ENCODE results near the gene VAT1L.

Gene VAT1L

GRCh38 chr16:77993111-77993985 lies 205.0 kb downstream of the VAT1L start:
- DNase-seq (ENCODE audit: low read depth), result no peak

- DNase-seq (ENCODE audit: low read depth), result no peak
These were observed 207.6 kb downstream of the VAT1L start for GRCh38 chr16:77995843-77996455.

GRCh38 chr16:77998350-77999023 lies 210.1 kb downstream of the VAT1L start:
- no peak for DNase-seq (ENCODE audit: low read depth)

GRCh38 chr16:78001451-78002025 lies 213.2 kb downstream of the VAT1L start:
- no peak for DNase-seq (ENCODE audit: low read depth)

- peak; percentile 79 for DNase-seq (ENCODE audit: low read depth)
These were observed 214.7 kb downstream of the VAT1L start for GRCh38 chr16:78002915-78003538.

- DNase-seq (ENCODE audit: low read depth), result no peak
These were observed 216.2 kb downstream of the VAT1L start for GRCh38 chr16:78004517-78004916.

- DNase-seq (ENCODE audit: low read depth), result no peak
These were observed 217.5 kb downstream of the VAT1L start for GRCh38 chr16:78005881-78006280.

GRCh38 chr16:78007121-78007520 lies 218.8 kb downstream of the VAT1L start:
- DNase-seq (ENCODE audit: low read depth), result no peak

- no peak for DNase-seq (ENCODE audit: low read depth)
These were observed 234.1 kb downstream of the VAT1L start, which contains the start of gene CLEC3A for GRCh38 chr16:78022347-78023060. CLEC3A (plus strand) TSS chr16:78022548; CDS start chr16:78022627, 79 bp downstream.

- DNase-seq (ENCODE audit: low read depth), result no peak
These were observed 235.8 kb downstream of the VAT1L start for GRCh38 chr16:78024159-78024558.

- no peak for DNase-seq (ENCODE audit: low read depth)
These were observed 237.3 kb downstream of the VAT1L start for GRCh38 chr16:78025631-78026030.

- no peak for DNase-seq (ENCODE audit: low read depth)
These were observed 239.7 kb downstream of the VAT1L start for GRCh38 chr16:78028018-78028417.
